Measurements from ENCODE around the gene ZFYVE28. TPM values are rescaled to one million over a fixed set of nuclear protein-coding genes. Genes with fewer than 3 reads are reported as not detected.

The ZFYVE28 gene
- total and polyA plus RNA-seq, 2 of the 8 experiments (the other 6 are each of a cell fraction or from before 2014, with no cell fraction given), result 1.7 to 4.9 TPM

DNA sequence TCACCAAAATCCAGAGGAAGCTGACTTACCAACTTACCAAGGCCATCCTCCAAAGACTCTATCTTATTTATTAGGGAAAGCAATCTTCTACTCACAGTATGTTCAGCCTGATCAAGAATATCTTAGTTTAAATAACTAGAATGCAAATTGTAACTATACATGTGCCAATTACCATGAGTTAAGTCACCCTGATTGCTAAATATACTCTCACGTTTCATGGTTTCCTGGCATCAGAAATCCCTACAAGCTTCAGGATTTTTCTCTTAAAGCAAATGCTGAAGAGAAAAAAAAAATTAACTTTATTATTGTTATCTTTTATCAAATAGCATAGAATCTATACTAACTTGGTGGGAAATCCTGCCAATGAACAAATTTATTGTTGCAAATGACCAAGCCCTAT, 93.6 kb downstream of the ZFYVE28 start:
- H4K20me1 ChIP-seq (replicated peaks in 1 of 2; ENCODE audit: control insufficient read depth in 1 of 2, insufficient read depth in 2 of 2, low read length in 2 of 2), result no peaks in the 10 kb centered on the region
- no peaks in the 10 kb centered on the region for H3K36me3 ChIP-seq (ENCODE audit: control insufficient read depth in 2 of 4, insufficient read depth in 4 of 4, low read length in 3 of 4)
- no peak overlapping the region for H2AK5ac ChIP-seq (ENCODE audit: low read depth, low read length)
- no peak overlapping the region for H2BK12ac ChIP-seq (ENCODE audit: low read depth, low read length)
- H2BK5ac ChIP-seq (ENCODE audit: low read depth, low read length), result no peak overlapping the region
- TF ChIP-seq BRCA1 (IDR thresholded peaks at IDR 0.05; ENCODE audit: low read depth, low read length) (no peak), MAFK (IDR thresholded peaks at IDR 0.05; ENCODE audit: low read depth, low read length) (no peak), SRF (IDR thresholded peaks at IDR 0.05; ENCODE audit: low read depth, low read length) (no peak), CHD2 (IDR thresholded peaks at IDR 0.05; ENCODE audit: low read length) (no peak), CREB1 (IDR thresholded peaks at IDR 0.05) (no peak), KDM1A (IDR thresholded peaks at IDR 0.05; ENCODE audit: borderline replicate concordance, low read length) (no peak), BACH1 (IDR thresholded peaks at IDR 0.05; ENCODE audit: low read length) (no peak), KDM5A (IDR thresholded peaks at IDR 0.05; ENCODE audit: low read length) (no peak), RAD21 (IDR thresholded peaks at IDR 0.05 in 1 of 2, conservative IDR thresholded peaks at IDR 0.05 in 1 of 2; ENCODE audit: low read depth in 2 of 2, low read length in 2 of 2) (no peak), HDAC2 (IDR thresholded peaks at IDR 0.05; ENCODE audit: borderline replicate concordance in 1 of 2, low read depth in 2 of 2, low read length in 2 of 2) (no peak)
- TF ChIP-seq, protein P1, sequence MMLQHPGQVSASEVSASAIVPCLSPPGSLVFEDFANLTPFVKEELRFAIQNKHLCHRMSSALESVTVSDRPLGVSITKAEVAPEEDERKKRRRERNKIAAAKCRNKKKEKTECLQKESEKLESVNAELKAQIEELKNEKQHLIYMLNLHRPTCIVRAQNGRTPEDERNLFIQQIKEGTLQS (IDR thresholded peaks at IDR 0.05; ENCODE audit: insufficient read depth, low read depth, low read length), result no peak
- no peak overlapping the region for H2BK15ac ChIP-seq (ENCODE audit: low read length)
- H3K4me2 ChIP-seq (ENCODE audit: insufficient read depth in 1 of 2, low read depth in 2 of 2, low read length in 2 of 2), result no peak overlapping the region
- no peak overlapping the region for H2BK120ac ChIP-seq (replicated peaks; ENCODE audit: low read depth, low read length)
- ChIA-PET CTCF (ENCODE audit: partially characterized antibody) (interaction anchor here (0.7 kb wide), 1 partner anchor 257 kb away, joined by 3 read pairs; no protein-coding TSS in a partner anchor), POLR2A (ENCODE audit: partially characterized antibody) (interaction anchor here (1.0 kb wide), 1 partner anchor 170 kb away, joined by 3 read pairs; no protein-coding TSS in a partner anchor)
- H3K27ac ChIP-seq (ENCODE audit: low read depth, low read length), result no peak overlapping the region
- H4K8ac ChIP-seq (ENCODE audit: extremely low read depth, insufficient read depth, low read length), result no peak overlapping the region
- no peak overlapping the region for H3K4me3 ChIP-seq (ENCODE audit: extremely low read depth in 1 of 4, insufficient read depth in 2 of 4, low read depth in 3 of 4, low read length in 4 of 4)
- H3K14ac ChIP-seq (ENCODE audit: insufficient read length), result no peak overlapping the region
- DNase-seq (ENCODE audit: low read depth in 1 of 2, low spot score in 2 of 2) (no peak), FAIRE-seq (no peak)
- WGBS, 2 experiments (ENCODE audit: extremely low coverage in 1 of 2, insufficient coverage in 1 of 2, insufficient read length in 1 of 2, insufficient replicate concordance in 2 of 2, low coverage in 1 of 2, low lambda C conversion rate in 2 of 2, missing lambda C conversion rate in 1 of 2), result 88% methylated on average over 1 of the region's 1 CpG; no CpG with 5 or more reads in 1 of the 2 experiments
- H2BK20ac ChIP-seq (ENCODE audit: low read length), result no peak overlapping the region
- no peak overlapping the region for H3K56ac ChIP-seq (replicated peaks; ENCODE audit: insufficient read length, low read depth, low read length)
- no peaks in the 10 kb centered on the region; a peak in 1 of 7 replicates for H3K4me1 ChIP-seq (replicated peaks in 1 of 4; ENCODE audit: control insufficient read depth in 3 of 4, insufficient read depth in 4 of 4, low read length in 3 of 4)
- H2AFZ ChIP-seq (ENCODE audit: low read length), result no peak overlapping the region
- no peak overlapping the region for H3K4ac ChIP-seq (replicated peaks; ENCODE audit: insufficient read length, low read depth, low read length)
- H3K9me3 ChIP-seq (ENCODE audit: insufficient read depth in 2 of 2, low read depth in 1 of 2, low read length in 1 of 2), result no peaks in the 10 kb centered on the region
- H4K91ac ChIP-seq (replicated peaks; ENCODE audit: insufficient read length, low read length), result no peak overlapping the region
- H3K23ac ChIP-seq (ENCODE audit: insufficient read length), result no peak overlapping the region
- no peak overlapping the region for H4K5ac ChIP-seq (ENCODE audit: insufficient read length, low read depth, low read length)
- no peak overlapping the region for H3K18ac ChIP-seq (ENCODE audit: extremely low read depth, low read length)
- H3K9ac ChIP-seq (replicated peaks in 1 of 4; ENCODE audit: extremely low read depth in 1 of 4, low read depth in 3 of 4, low read length in 3 of 4), result no peak overlapping the region
- H3K23me2 ChIP-seq (ENCODE audit: low read depth, low read length), result no peaks in the 10 kb centered on the region
- H3K27me3 ChIP-seq (replicated peaks in 1 of 4; ENCODE audit: control insufficient read depth in 3 of 4, extremely low read depth in 1 of 4, insufficient read depth in 3 of 4, low read length in 3 of 4), result no peaks in the 10 kb centered on the region
- no peaks in the 10 kb centered on the region for H3K79me2 ChIP-seq (ENCODE audit: control insufficient read depth in 1 of 2, insufficient read depth in 2 of 2, low read length in 2 of 2)
- H3K79me1 ChIP-seq (ENCODE audit: low read depth, low read length), result no peaks in the 10 kb centered on the region

Measured in H1 (cell line).